ENCODE data around the gene TSPAN9. TPM values are rescaled to one million over a fixed set of nuclear protein-coding genes. Genes with fewer than 3 reads are reported as not detected.
A peak's percentile ranks its signal among the peaks of the same experiment; 100 is the strongest.

The TSPAN9 gene
- total RNA-seq, 1 donor: 13.0 TPM

DNA sequence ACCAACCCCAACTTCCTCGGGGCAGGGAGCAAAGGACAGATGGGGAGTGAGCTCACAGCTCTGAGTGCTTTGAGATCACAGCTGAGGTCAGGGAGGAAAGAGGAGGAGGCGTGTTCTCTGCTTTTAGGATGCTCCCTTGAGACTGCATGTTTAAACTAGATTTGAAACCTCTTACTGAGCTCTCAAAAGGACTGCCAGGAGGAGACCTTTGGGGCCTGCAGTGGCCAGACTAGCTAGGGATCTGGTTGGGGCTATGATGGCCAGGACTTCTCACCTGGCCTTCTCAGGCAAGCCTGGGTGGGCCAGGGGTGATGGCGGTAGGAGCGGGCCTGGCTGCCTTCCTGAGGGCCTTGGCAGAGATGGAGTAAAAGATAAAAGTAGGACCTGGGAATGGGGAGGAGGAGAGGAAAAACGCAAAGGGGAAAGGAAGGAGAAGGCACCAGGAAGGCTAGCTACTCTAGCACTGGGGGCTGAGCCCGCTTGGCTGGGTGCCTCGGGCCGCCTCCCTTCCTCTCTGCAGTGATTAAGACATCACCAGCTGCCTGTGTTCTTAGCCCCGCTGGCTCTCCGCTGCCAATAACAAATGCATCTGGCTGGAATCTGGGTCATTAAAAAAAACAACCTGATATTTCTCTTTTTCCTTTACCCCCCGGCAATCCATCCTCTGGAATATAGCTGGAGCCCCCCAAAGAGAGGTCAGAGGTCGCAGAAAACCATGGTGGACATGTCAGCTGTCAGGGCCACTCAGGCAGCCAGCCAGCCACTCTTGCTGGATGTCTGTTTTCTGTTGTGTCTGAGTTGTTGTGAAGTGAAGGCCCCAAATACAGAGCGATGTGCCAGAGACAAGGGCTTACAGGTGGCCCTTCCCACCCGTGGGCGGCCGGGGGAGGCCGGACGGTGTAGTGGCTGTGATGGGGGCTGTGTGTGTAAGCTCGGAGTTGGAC is 141.3 kb downstream of the TSPAN9 start:
- Histone ChIP-seq H3K27ac (ENCODE audit: low read depth, low read length) (peak overlapping the region; percentile 64), H3K79me2 (ENCODE audit: insufficient read depth, low read length) (no peaks in the 10 kb centered on the region), H3K27me3 (ENCODE audit: insufficient read depth, low read length) (no peaks in the 10 kb centered on the region), H3K9me3 (ENCODE audit: low read depth, low read length) (no peaks in the 10 kb centered on the region), H2AFZ (ENCODE audit: low read length) (peak overlapping the region; percentile 44), H3K4me1 (ENCODE audit: insufficient read depth, low read length) (peaks cover 25% of the 10 kb centered on the region), H3K4me2 (ENCODE audit: insufficient read depth, low read length) (peak overlapping the region; percentile 47), H4K20me1 (ENCODE audit: insufficient read depth, low read length) (no peaks in the 10 kb centered on the region), H3K36me3 (ENCODE audit: insufficient read depth, low read length) (no peaks in the 10 kb centered on the region), H3K4me3 (ENCODE audit: insufficient read depth, low read length) (no peak overlapping the region)
- DNase-seq (ENCODE audit: insufficient read length, low spot score, missing footprints): peak; percentile 99
- TF ChIP-seq, protein P1, sequence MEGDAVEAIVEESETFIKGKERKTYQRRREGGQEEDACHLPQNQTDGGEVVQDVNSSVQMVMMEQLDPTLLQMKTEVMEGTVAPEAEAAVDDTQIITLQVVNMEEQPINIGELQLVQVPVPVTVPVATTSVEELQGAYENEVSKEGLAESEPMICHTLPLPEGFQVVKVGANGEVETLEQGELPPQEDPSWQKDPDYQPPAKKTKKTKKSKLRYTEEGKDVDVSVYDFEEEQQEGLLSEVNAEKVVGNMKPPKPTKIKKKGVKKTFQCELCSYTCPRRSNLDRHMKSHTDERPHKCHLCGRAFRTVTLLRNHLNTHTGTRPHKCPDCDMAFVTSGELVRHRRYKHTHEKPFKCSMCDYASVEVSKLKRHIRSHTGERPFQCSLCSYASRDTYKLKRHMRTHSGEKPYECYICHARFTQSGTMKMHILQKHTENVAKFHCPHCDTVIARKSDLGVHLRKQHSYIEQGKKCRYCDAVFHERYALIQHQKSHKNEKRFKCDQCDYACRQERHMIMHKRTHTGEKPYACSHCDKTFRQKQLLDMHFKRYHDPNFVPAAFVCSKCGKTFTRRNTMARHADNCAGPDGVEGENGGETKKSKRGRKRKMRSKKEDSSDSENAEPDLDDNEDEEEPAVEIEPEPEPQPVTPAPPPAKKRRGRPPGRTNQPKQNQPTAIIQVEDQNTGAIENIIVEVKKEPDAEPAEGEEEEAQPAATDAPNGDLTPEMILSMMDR (IDR thresholded peaks at IDR 0.05; ENCODE audit: extremely low read depth, low read depth, low read length): no peak

DNA sequence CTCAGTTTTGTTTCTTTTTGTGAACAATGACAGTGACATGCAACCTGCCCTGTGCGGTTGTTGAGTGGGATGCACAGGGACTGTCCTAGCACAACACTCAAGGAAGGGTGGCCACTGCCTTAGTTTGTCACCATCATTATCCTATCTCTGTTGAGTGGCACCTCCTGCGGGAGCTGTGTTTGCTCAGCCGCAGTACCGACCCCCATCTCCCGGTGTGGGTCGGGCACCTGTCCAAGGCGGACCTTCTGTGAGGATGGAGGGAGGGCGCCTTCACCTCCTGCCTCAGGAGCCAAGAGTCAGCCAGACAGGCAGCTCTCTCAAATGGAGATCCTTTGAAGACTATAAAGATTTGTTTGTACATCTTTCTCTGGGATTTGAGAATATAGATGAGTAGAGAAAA is 142.1 kb downstream of the TSPAN9 start:
- peak overlapping the region; percentile 47 for H3K4me2 ChIP-seq (ENCODE audit: insufficient read depth, low read length)

DNA sequence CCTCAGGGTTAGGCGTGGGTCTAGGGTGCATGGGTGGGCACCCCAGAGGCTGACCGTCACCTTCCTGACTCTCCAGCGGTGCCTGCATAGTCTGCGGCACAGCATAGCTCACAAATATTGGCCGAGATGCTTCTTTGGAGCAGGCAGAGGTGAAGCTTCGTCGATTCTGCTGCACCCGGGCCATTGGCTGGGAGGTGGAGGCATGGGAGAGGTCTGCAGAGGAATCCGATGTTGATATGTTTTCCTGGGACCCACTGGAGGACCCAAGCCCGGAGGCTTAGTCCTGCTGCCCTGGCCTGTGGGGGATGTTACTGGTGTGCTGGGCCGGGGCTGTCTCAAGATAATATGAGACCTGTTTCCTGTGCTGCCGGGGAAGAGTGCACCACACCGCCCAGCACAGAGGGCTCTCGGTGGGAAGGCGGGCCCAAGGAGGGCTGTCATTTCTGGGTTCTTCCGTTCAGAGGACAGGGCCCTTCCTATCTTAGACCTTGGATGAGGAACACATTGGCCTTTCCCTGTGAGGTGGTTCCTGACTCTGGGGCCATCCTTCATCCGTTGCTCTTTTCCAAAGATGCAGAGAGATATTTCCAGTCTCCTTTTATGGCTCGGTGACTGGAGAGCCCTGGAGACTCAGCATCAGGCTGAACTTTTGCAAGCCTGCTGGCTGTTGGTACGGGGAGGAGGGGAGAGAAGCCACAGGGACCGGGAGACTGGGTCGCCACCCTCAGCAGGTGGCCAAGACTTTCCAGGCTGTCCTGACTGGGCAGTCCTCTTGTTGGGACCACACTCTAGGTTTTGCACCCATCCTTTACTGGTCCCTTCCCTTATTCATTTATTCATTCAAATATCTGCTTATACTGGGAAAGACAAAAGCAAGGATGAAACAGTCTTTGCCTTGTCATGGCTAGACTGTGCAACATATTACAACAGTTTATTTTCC is 143.5 kb downstream of the TSPAN9 start:
- no peaks in the 10 kb centered on the region for H3K79me2 ChIP-seq (ENCODE audit: insufficient read depth, low read length)
- TF ChIP-seq, protein P1 (IDR thresholded peaks at IDR 0.05; ENCODE audit: extremely low read depth, low read depth, low read length): no peak
- H3K4me2 ChIP-seq (ENCODE audit: insufficient read depth, low read length): no peak overlapping the region
- peak; percentile 53 for DNase-seq (ENCODE audit: insufficient read length, low spot score, missing footprints)
- H4K20me1 ChIP-seq (ENCODE audit: insufficient read depth, low read length): no peaks in the 10 kb centered on the region
- H3K4me1 ChIP-seq (ENCODE audit: insufficient read depth, low read length): peaks cover 30% of the 10 kb centered on the region
- no peak overlapping the region for H3K27ac ChIP-seq (ENCODE audit: low read depth, low read length)
- H3K9me3 ChIP-seq (ENCODE audit: low read depth, low read length): no peaks in the 10 kb centered on the region
- no peaks in the 10 kb centered on the region for H3K27me3 ChIP-seq (ENCODE audit: insufficient read depth, low read length)
- no peak overlapping the region for H3K4me3 ChIP-seq (ENCODE audit: insufficient read depth, low read length)
- no peak overlapping the region for H2AFZ ChIP-seq (ENCODE audit: low read length)
- H3K36me3 ChIP-seq (ENCODE audit: insufficient read depth, low read length): no peaks in the 10 kb centered on the region

More for the DNA sequence above, 142.1 kb downstream of the TSPAN9 start:
- H3K9me3 ChIP-seq (ENCODE audit: low read depth, low read length): no peaks in the 10 kb centered on the region
- peak overlapping the region; percentile 64 for H3K27ac ChIP-seq (ENCODE audit: low read depth, low read length)
- no peaks in the 10 kb centered on the region for H3K36me3 ChIP-seq (ENCODE audit: insufficient read depth, low read length)
- peaks cover 25% of the 10 kb centered on the region for H3K4me1 ChIP-seq (ENCODE audit: insufficient read depth, low read length)
- H2AFZ ChIP-seq (ENCODE audit: low read length): no peak overlapping the region
- H3K4me3 ChIP-seq (ENCODE audit: insufficient read depth, low read length): no peak overlapping the region
- DNase-seq (ENCODE audit: insufficient read length, low spot score, missing footprints): no peak
- TF ChIP-seq, protein P1 (IDR thresholded peaks at IDR 0.05; ENCODE audit: extremely low read depth, low read depth, low read length): no peak
- no peaks in the 10 kb centered on the region for H3K27me3 ChIP-seq (ENCODE audit: insufficient read depth, low read length)
- no peaks in the 10 kb centered on the region for H3K79me2 ChIP-seq (ENCODE audit: insufficient read depth, low read length)
- H4K20me1 ChIP-seq (ENCODE audit: insufficient read depth, low read length): no peaks in the 10 kb centered on the region

All from osteoblast (primary cell).